H9 (cell line): ENCODE measurements around the gene EVPL. TPM values are rescaled to one million over a fixed set of nuclear protein-coding genes. Genes with fewer than 3 reads are reported as not detected.

Experiments
- DNase-seq: peaks from one replicate; pipeline ENCODE4 v3.0.0-alpha.2; 2017
- H2AFZ ChIP-seq: one replicate; pipeline ENCODE4 v1.6.1; 2013; ENCODE audit warnings: mild to moderate bottlenecking, low read length, control low read depth, moderate library complexity
- H2AK5ac ChIP-seq: 2 replicates; pipeline ENCODE4 v1.6.1; 2013; ENCODE audit warnings: low read length, control low read depth, mixed read lengths; ENCODE audit not compliant: insufficient read length
- H2BK120ac ChIP-seq: one replicate; pipeline ENCODE4 v1.6.1; 2013; ENCODE audit warnings: low read depth, mild to moderate bottlenecking, low read length, control low read depth, inconsistent platforms; ENCODE audit not compliant: poor library complexity, severe bottlenecking
- H2BK12ac ChIP-seq: 2 replicates; pipeline ENCODE4 v1.6.1; 2013; ENCODE audit warnings: low read length, control low read depth, mixed read lengths, low read depth; ENCODE audit not compliant: insufficient read length
- H2BK15ac ChIP-seq: 2 replicates; pipeline ENCODE4 v1.6.1; 2013; ENCODE audit warnings: low read depth, low read length, control low read depth
- H2BK20ac ChIP-seq: one replicate; pipeline ENCODE4 v1.6.1; 2013; ENCODE audit warnings: low read depth, mild to moderate bottlenecking, low read length, control low read depth, inconsistent platforms; ENCODE audit not compliant: poor library complexity, severe bottlenecking
- H2BK5ac ChIP-seq: 2 replicates; pipeline ENCODE4 v1.6.1; 2013; ENCODE audit warnings: low read length, control low read depth, mixed read lengths; ENCODE audit not compliant: insufficient read length
- H3K14ac ChIP-seq: 2 replicates; pipeline ENCODE4 v1.6.1; 2013; ENCODE audit warnings: low read length, control low read depth; ENCODE audit not compliant: insufficient read depth
- H3K18ac ChIP-seq: 2 replicates; pipeline ENCODE4 v1.6.1; 2013; ENCODE audit warnings: low read depth, mild to moderate bottlenecking, mixed read lengths, low read length, control low read depth; ENCODE audit not compliant: insufficient read length
- H3K23ac ChIP-seq: 2 replicates; pipeline ENCODE4 v1.6.1; 2013; ENCODE audit warnings: low read length, control low read depth, mixed read lengths, low read depth; ENCODE audit not compliant: insufficient read length
- H3K23me2 ChIP-seq: 2 replicates; pipeline ENCODE4 v1.6.1; 2013; ENCODE audit warnings: low read depth, mild to moderate bottlenecking, mixed read lengths, low read length, control low read depth; ENCODE audit not compliant: insufficient read length, poor library complexity, severe bottlenecking
- H3K27ac ChIP-seq: 2 replicates; pipeline ENCODE4 v1.5.1; 2013; ENCODE audit warnings: low read length, control low read depth, mixed read lengths, low read depth; ENCODE audit not compliant: insufficient read length
- H3K27me3 ChIP-seq: 2 replicates; pipeline ENCODE4 v1.6.1; 2013; ENCODE audit warnings: low read length, control low read depth, inconsistent platforms; ENCODE audit not compliant: insufficient read depth
- H3K4ac ChIP-seq: 2 replicates; pipeline ENCODE4 v1.6.1; 2013; ENCODE audit warnings: low read depth, mild to moderate bottlenecking, control low read depth, inconsistent platforms, low read length, moderate library complexity
- H3K4me1 ChIP-seq: 2 replicates; pipeline ENCODE4 v1.6.1; 2013; ENCODE audit warnings: low read length, control low read depth, inconsistent platforms; ENCODE audit not compliant: insufficient read depth
- H3K4me2 ChIP-seq: 2 replicates; pipeline ENCODE4 v1.6.1; 2013; ENCODE audit warnings: low read length, control low read depth, mixed read lengths; ENCODE audit not compliant: insufficient read length, insufficient read depth
- H3K56ac ChIP-seq: 2 replicates; pipeline ENCODE4 v1.6.1; 2013; ENCODE audit warnings: low read depth, mild to moderate bottlenecking, mixed read lengths, low read length, control low read depth; ENCODE audit not compliant: insufficient read length
- H3K79me1 ChIP-seq: 2 replicates; pipeline ENCODE4 v1.6.1; 2013; ENCODE audit warnings: low read depth, mild to moderate bottlenecking, moderate library complexity, low read length, control low read depth, inconsistent platforms; ENCODE audit not compliant: insufficient read depth, poor library complexity, severe bottlenecking
- H3K79me2 ChIP-seq: 2 replicates; pipeline ENCODE4 v1.6.1; 2013; ENCODE audit warnings: low read length, control low read depth, inconsistent platforms; ENCODE audit not compliant: insufficient read depth
- H3K9ac ChIP-seq: 2 replicates; pipeline ENCODE4 v1.6.1; 2013; ENCODE audit warnings: low read length, control low read depth, mixed read lengths; ENCODE audit not compliant: insufficient read length; ENCODE audit errors: extremely low read depth
- H3K9me3 ChIP-seq: one replicate; pipeline ENCODE4 v1.6.1; 2013; ENCODE audit warnings: low read depth, low read length, inconsistent platforms; ENCODE audit not compliant: control insufficient read depth
- H3T11ph ChIP-seq: one replicate; pipeline ENCODE4 v1.6.1; 2013; ENCODE audit warnings: mild to moderate bottlenecking, low read length, control low read depth, inconsistent platforms
- H4K20me1 ChIP-seq: one replicate; pipeline ENCODE4 v1.6.1; 2013; ENCODE audit not compliant: control insufficient read depth, insufficient read length, insufficient read depth
- H4K5ac ChIP-seq: 2 replicates; pipeline ENCODE4 v1.6.1; 2013; ENCODE audit warnings: low read depth, mild to moderate bottlenecking, mixed read lengths, low read length, control low read depth; ENCODE audit not compliant: insufficient read length
- H4K8ac ChIP-seq: replicated peaks from 2 replicates; pipeline ENCODE4 v1.6.1; 2013; ENCODE audit warnings: low read length, control low read depth, mixed read lengths, low read depth; ENCODE audit not compliant: insufficient read length
- H4K91ac ChIP-seq: 2 replicates; pipeline ENCODE4 v1.6.1; 2013; ENCODE audit warnings: low read depth, mild to moderate bottlenecking, moderate library complexity, mixed read lengths, low read length, control low read depth; ENCODE audit not compliant: insufficient read length
- H3K27ac Mint-ChIP-seq, 3 experiments: 2 replicates in 2 of 3; 3 replicates in 1 of 3; pipeline ENCODE4 v1.8.0; 2020 to 2021; ENCODE audit warnings: mixed read lengths in 3 of 3, mild to moderate bottlenecking in 1 of 3, moderate library complexity in 1 of 3
- H3K27me3 Mint-ChIP-seq: 2 replicates; pipeline ENCODE4 v1.8.0; 2021; ENCODE audit warnings: low read depth, mild to moderate bottlenecking, moderate library complexity, mixed read lengths
- H3K36me3 Mint-ChIP-seq, 3 experiments: 2 replicates in 2 of 3; 3 replicates in 1 of 3; pipeline ENCODE4 v1.8.0; 2020 to 2021; ENCODE audit warnings: low read depth in 3 of 3, mixed read lengths in 3 of 3; ENCODE audit not compliant: insufficient read depth in 1 of 3
- H3K4me1 Mint-ChIP-seq, 2 experiments: 2 replicates each; pipeline ENCODE4 v1.8.0; 2020; ENCODE audit warnings: mixed read lengths in 2 of 2
- H3K4me3 Mint-ChIP-seq, 2 experiments: 2 replicates in 1 of 2; 3 replicates in 1 of 2; pipeline ENCODE4 v1.8.0; 2020 to 2021; ENCODE audit warnings: mild to moderate bottlenecking in 2 of 2, mixed read lengths in 2 of 2, moderate library complexity in 1 of 2
- H3K9me3 Mint-ChIP-seq, 2 experiments: 2 replicates in 1 of 2; 3 replicates in 1 of 2; pipeline ENCODE4 v1.8.0; 2020; ENCODE audit warnings: mild to moderate bottlenecking in 2 of 2, mixed read lengths in 2 of 2, moderate library complexity in 1 of 2
- WGBS: extraction: QIAGEN DNeasy Blood & Tissue Kit; methylation state at CpG from one replicate; pipeline ENCODE4 v1.1.7; 2013; ENCODE audit warnings: missing lambda C conversion rate, low lambda C conversion rate, mixed read lengths; ENCODE audit not compliant: insufficient read length; ENCODE audit errors: extremely low coverage; 5-methylcytosine and 5-hydroxymethylcytosine counted together
- total RNA-seq: library from RNA; stranded (reverse); gene quantifications from 2 replicates; pipeline ENCODE4 v1.2.1, GENCODE V29; 2021
- TF ChIP-seq, protein P1 (sequence below): fragments of 200-600 bp; sonication (generic); conservative IDR thresholded peaks from 3 replicates; pipeline ENCODE4 v1.8.0; 2021; ENCODE audit warnings: antibody characterized with exemption, mild to moderate bottlenecking

The EVPL gene
- total RNA-seq, 1 experiment from 2014 or later = 0.48 TPM

DNA sequence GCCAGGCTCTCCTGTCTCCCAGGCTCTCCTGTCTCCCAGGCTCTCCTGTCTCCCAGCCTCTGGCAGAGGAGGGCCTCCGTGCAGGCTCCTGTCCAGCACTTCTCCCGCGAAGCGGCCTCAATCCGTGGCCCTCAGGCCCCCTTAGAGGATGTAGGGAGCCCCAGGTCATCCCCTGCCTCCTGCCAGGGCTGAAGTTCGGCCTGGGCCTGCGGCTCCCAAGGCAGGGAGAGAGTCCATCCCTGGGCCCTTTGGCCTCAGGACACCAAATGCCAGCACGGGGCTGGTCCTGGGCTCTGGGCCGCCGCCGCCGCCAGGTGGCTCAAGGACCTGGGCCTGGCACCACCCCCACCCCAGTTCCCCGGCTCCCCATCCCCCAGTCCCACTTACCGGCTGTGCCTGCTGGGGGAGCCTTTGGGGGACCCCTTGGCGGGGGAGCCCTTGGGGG is 370 bp downstream of the EVPL start:
- H2BK20ac ChIP-seq = no peak overlapping the region
- H3K27ac ChIP-seq = no peak overlapping the region
- WGBS = no CpG with 5 or more reads among the region's 15 CpGs
- no peak overlapping the region for H3K9ac ChIP-seq
- Mint-ChIP-seq H3K27ac (no peak overlapping the region), H3K4me3 (no peak overlapping the region), H3K36me3 (no peaks in the 10 kb centered on the region), H3K27me3 (peaks cover 5% of the 10 kb centered on the region; the same call in 1 of the 2 replicates), H3K9me3 (no peaks in the 10 kb centered on the region; a peak in 1 of 5 replicates), H3K4me1 (peaks cover 10 to 18% of the 10 kb centered on the region in 2 experiments)
- H3K23ac ChIP-seq = no peak overlapping the region
- peak; percentile 46 for DNase-seq
- H3K4me2 ChIP-seq = no peak overlapping the region
- no peak overlapping the region for H4K5ac ChIP-seq
- no peak overlapping the region for H3K18ac ChIP-seq
- H3K79me1 ChIP-seq = no peaks in the 10 kb centered on the region
- H3K4ac ChIP-seq = no peak overlapping the region
- no peaks in the 10 kb centered on the region for H4K20me1 ChIP-seq
- no peaks in the 10 kb centered on the region for H3K79me2 ChIP-seq
- H3K23me2 ChIP-seq = no peaks in the 10 kb centered on the region
- no peak overlapping the region for H2AK5ac ChIP-seq
- no peak overlapping the region for H3T11ph ChIP-seq
- TF ChIP-seq, protein P1, sequence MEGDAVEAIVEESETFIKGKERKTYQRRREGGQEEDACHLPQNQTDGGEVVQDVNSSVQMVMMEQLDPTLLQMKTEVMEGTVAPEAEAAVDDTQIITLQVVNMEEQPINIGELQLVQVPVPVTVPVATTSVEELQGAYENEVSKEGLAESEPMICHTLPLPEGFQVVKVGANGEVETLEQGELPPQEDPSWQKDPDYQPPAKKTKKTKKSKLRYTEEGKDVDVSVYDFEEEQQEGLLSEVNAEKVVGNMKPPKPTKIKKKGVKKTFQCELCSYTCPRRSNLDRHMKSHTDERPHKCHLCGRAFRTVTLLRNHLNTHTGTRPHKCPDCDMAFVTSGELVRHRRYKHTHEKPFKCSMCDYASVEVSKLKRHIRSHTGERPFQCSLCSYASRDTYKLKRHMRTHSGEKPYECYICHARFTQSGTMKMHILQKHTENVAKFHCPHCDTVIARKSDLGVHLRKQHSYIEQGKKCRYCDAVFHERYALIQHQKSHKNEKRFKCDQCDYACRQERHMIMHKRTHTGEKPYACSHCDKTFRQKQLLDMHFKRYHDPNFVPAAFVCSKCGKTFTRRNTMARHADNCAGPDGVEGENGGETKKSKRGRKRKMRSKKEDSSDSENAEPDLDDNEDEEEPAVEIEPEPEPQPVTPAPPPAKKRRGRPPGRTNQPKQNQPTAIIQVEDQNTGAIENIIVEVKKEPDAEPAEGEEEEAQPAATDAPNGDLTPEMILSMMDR = no peak
- H3K27me3 ChIP-seq = no peaks in the 10 kb centered on the region
- no peak overlapping the region for H2BK15ac ChIP-seq
- no peak overlapping the region for H2BK5ac ChIP-seq
- H4K91ac ChIP-seq = no peak overlapping the region
- H4K8ac ChIP-seq = no peak overlapping the region
- H3K14ac ChIP-seq = peak overlapping the region; percentile 35; the same call in 1 of the 2 replicates
- no peak overlapping the region for H3K56ac ChIP-seq
- no peaks in the 10 kb centered on the region for H3K9me3 ChIP-seq
- H3K4me1 ChIP-seq = peaks cover 2% of the 10 kb centered on the region; the same call in 1 of the 2 replicates
- H2BK12ac ChIP-seq = no peak overlapping the region
- no peak overlapping the region for H2BK120ac ChIP-seq
- H2AFZ ChIP-seq = no peak overlapping the region
